Stimulated activated CD4-positive, alpha-beta T cell treated with anti-CD3 and anti-CD28 coated beads, Interleukin-4, amount 100 ng/mL, for 1 hour (primary cell): ENCODE results near the gene HIGD1A.
"Not testable (repeated sequence)": the region's sequence is repeated elsewhere in the genome, so short reads cannot be mapped to it uniquely, and the experiment has no call there.

ENCODE experiments used
- DNase-seq: peaks from one replicate; pipeline ENCODE4 v3.0.0-alpha.2; 2020

Gene HIGD1A

GRCh38 chr3:42829083-42829627, 24.9 kb upstream of the HIGD1A start:
- no peak for DNase-seq

GRCh38 chr3:42827654-42828053, 23.4 kb upstream of the HIGD1A start:
- no peak for DNase-seq

- DNase-seq, result no peak
Measured at GRCh38 chr3:42827023-42827422, 22.7 kb upstream of the HIGD1A start.

- no peak for DNase-seq
Measured at GRCh38 chr3:42826141-42826540, 21.9 kb upstream of the HIGD1A start.

- DNase-seq, result no peak
Measured at GRCh38 chr3:42823351-42823750, 19.1 kb upstream of the HIGD1A start.

GRCh38 chr3:42822828-42823227, 18.5 kb upstream of the HIGD1A start:
- no peak for DNase-seq

- DNase-seq, result no peak
Measured at GRCh38 chr3:42820746-42821051, 16.4 kb upstream of the HIGD1A start.

GRCh38 chr3:42819351-42819965, 15.2 kb upstream of the HIGD1A start:
- DNase-seq, result no peak

GRCh38 chr3:42815826-42816225, 11.5 kb upstream of the HIGD1A start:
- no peak for DNase-seq

GRCh38 chr3:42814914-42815507, 10.7 kb upstream of the HIGD1A start:
- DNase-seq, result no peak

- DNase-seq, result no peak
Measured at GRCh38 chr3:42814246-42814645, 10.0 kb upstream of the HIGD1A start.

- DNase-seq, result not testable (repeated sequence)
Measured at GRCh38 chr3:42811118-42811883, 7.0 kb upstream of the HIGD1A start.

GRCh38 chr3:42810706-42811105, 6.4 kb upstream of the HIGD1A start:
- not testable (repeated sequence) for DNase-seq

GRCh38 chr3:42809202-42809601, 4.9 kb upstream of the HIGD1A start, which contains the start of gene ACKR2:
ACKR2 (plus strand) TSS chr3:42809445; CDS start chr3:42864503, 55,058 bp downstream.
- DNase-seq, result no peak

GRCh38 chr3:42807929-42808328, 3.6 kb upstream of the HIGD1A start:
- DNase-seq, result no peak

GRCh38 chr3:42805141-42805821, 991 bp upstream of the HIGD1A start:
- no peak for DNase-seq

- no peak for DNase-seq
Measured at GRCh38 chr3:42804831-42805132, 492 bp upstream of the HIGD1A start.

GRCh38 chr3:42803414-42804105, 730 bp downstream of the HIGD1A start:
- peak; percentile 32 for DNase-seq

- no peak for DNase-seq
Measured at GRCh38 chr3:42802876-42803413, 1.3 kb downstream of the HIGD1A start.

GRCh38 chr3:42801784-42802183, 2.5 kb downstream of the HIGD1A start:
- no peak for DNase-seq

GRCh38 chr3:42801048-42801620, 3.2 kb downstream of the HIGD1A start:
- DNase-seq, result no peak

GRCh38 chr3:42800251-42800650, 4.0 kb downstream of the HIGD1A start:
- DNase-seq, result no peak
